Coronary artery (tissue), 2 donors: Measurements from ENCODE around the gene VWC2.

Experiments
- DNase-seq: peaks from one replicate; pipeline ENCODE4 v3.0.0-alpha.2; 2017; ENCODE audit warnings: low spot score
- H3K27ac ChIP-seq, 2 donors: fragments of 200-600 bp; sonication (generic); one replicate each; pipeline ENCODE4 v1.5.1; 2016 to 2019
- H3K4me3 ChIP-seq: fragments of 200-600 bp; sonication (generic); 2 replicates; pipeline ENCODE4 v1.5.1; 2016; ENCODE audit warnings: mild to moderate bottlenecking, moderate library complexity
- CTCF ChIP-seq: fragments of 200-600 bp; sonication (generic); IDR thresholded peaks from one replicate; pipeline ENCODE4 v1.5.1; 2019; ENCODE audit warnings: antibody characterized with exemption

VWC2 gene

GRCh38 chr7:49821181-49821580, 47.7 kb downstream of the VWC2 start:
- no peak overlapping the region for H3K4me3 ChIP-seq
- DNase-seq, result no peak
- no peak for TF ChIP-seq CTCF
- H3K27ac ChIP-seq, result no peak overlapping the region

DNA sequence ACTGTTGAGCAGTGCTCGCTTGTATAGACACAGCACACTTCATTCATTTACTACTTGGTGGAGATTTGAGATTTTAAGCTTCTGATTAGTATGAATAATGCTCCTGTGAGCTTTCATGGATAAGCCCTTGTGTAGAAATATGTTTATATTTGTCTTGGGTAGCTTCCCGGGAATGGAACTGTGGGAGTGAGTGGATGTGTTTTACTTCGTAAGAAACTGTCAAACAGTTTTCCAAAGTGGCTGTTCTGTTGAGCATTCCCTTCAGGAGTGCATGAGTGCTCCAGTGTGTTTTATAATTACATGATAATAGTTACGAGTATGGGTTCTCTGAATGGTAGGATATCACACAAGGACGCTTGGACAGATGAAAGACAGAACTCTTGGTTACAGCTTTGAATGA, 49.4 kb downstream of the VWC2 start:
- Histone ChIP-seq H3K27ac (no peak overlapping the region), H3K4me3 (no peak overlapping the region)
- no peak for DNase-seq
- no peak for TF ChIP-seq CTCF

- DNase-seq, result no peak
- Histone ChIP-seq H3K27ac (no peak overlapping the region), H3K4me3 (no peak overlapping the region)
- TF ChIP-seq CTCF, result no peak
These were observed 50.1 kb downstream of the VWC2 start for GRCh38 chr7:49823566-49823965.

DNA sequence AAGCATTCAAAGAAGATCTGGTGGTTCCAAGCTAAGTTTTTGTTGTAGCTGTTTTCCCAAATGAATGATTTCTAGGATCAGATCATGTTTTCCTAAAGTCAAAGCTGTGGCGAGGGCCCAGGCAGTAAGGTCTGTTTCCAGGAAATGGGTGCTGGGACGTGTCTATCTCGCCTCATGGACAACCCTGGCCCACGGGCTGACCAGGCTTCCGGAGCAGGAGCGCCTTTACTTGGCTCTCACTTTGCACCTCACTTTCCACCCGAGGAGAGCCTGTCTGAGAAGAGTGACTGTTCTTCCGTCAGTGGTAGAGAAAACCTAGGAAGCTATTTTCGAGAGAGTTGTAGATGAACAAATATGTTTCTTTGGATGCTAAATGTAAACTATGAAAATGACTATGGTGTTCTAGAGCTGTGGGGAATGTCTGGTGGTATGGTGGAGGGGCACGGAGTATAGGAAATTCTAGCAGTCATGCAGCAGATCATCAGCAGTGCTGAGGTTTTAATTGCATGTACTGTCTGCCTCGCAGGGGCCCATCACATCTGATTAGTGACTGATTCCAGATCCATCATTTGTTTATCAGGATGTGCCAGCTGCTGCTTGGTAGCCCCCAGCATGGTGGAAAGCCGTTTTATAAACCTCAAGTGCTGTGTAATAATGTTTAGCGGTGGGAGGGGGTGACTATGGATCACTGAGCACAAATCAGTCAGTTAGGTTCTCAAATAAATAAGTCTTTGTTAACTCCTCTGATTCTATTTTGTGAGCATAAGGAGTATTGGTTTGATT, 66.6 kb downstream of the VWC2 start:
- TF ChIP-seq CTCF, result no peak
- DNase-seq, result no peak
- Histone ChIP-seq H3K4me3 (no peak overlapping the region), H3K27ac (no peak overlapping the region)

DNA sequence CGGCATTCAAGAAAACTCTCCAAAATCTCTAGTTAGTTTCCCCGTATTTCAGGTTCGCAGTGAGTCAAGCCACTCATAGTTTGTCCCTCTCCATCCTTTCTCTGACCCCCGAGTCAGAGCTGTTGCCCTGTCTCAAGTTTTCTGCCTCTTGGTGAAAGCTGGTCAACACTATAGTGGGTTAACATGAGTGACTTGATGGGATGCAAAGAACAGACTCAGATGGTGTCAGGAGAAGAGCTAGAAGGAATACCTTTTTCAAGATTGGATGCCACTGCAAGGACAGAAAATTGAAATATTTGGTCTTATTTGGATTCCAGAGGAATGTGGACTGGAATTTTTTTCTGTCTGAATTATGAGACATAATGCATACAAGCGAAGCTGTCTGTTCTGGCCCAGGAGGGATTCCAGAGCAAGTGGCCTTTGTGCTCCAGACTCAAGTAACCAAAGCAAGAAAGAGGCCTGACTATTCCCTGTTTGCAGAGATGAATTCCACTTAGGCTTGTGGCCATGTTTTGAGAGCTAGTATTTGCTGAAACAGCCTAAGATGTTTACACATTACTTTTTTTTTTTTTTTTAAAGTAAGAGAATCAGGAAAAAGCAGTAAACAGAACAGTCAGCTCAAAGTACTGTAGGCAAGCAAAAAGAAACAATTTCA, 67.4 kb downstream of the VWC2 start:
- no peak for TF ChIP-seq CTCF
- DNase-seq, result no peak
- Histone ChIP-seq H3K27ac (no peak overlapping the region), H3K4me3 (no peak overlapping the region)

DNA sequence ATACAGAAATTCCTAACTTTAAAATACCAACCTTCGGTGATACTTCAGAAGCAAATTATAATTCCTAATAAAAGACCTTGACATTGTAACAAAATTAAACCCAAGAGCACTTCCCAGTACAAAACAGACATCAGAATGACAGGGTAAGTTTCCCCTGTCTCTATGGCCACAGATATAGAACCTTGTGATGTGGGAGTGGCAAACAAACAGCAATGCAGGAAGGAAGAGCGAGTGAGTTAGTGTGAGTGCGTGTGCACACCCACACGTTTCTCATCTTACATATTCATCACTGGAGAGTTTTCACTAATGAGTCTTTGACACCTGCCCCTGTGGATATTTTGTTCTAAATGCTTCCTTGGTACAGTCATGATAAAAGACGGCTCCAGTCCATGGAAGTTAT, 72.2 kb downstream of the VWC2 start:
- Histone ChIP-seq H3K27ac (no peak overlapping the region), H3K4me3 (no peak overlapping the region)
- DNase-seq, result no peak
- no peak for TF ChIP-seq CTCF
